ENCODE data around the gene CALCR.

DNA sequence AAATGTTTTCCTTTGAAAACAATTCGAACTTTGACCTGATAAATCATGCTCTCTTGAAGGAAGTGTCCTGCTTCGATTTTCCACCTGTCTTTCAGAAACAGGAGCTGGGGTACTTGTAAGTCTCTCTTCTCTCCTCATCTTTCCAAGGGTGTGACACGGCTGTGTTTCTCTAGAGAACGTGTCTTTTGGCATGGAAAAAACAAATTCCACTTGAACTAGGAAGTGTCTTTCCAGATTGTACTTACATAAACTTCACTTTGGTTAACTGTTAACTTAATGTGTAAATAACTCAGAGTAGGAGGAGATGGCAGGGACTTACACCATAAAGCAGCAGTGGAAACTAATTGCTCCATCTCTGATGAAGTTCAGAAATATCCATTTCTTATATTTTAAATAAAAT lies 4.2 kb upstream of the CALCR start:
- TF ChIP-seq, protein P1, sequence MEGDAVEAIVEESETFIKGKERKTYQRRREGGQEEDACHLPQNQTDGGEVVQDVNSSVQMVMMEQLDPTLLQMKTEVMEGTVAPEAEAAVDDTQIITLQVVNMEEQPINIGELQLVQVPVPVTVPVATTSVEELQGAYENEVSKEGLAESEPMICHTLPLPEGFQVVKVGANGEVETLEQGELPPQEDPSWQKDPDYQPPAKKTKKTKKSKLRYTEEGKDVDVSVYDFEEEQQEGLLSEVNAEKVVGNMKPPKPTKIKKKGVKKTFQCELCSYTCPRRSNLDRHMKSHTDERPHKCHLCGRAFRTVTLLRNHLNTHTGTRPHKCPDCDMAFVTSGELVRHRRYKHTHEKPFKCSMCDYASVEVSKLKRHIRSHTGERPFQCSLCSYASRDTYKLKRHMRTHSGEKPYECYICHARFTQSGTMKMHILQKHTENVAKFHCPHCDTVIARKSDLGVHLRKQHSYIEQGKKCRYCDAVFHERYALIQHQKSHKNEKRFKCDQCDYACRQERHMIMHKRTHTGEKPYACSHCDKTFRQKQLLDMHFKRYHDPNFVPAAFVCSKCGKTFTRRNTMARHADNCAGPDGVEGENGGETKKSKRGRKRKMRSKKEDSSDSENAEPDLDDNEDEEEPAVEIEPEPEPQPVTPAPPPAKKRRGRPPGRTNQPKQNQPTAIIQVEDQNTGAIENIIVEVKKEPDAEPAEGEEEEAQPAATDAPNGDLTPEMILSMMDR (IDR thresholded peaks at IDR 0.05 in 4 of 5, conservative IDR thresholded peaks at IDR 0.05 in 1 of 5) = no peak
- no peak for TF ChIP-seq POLR2A (IDR thresholded peaks at IDR 0.05)

Measured in gastrocnemius medialis (tissue), 4 donors.